ENCODE data around the gene YWHAQ.

DNA sequence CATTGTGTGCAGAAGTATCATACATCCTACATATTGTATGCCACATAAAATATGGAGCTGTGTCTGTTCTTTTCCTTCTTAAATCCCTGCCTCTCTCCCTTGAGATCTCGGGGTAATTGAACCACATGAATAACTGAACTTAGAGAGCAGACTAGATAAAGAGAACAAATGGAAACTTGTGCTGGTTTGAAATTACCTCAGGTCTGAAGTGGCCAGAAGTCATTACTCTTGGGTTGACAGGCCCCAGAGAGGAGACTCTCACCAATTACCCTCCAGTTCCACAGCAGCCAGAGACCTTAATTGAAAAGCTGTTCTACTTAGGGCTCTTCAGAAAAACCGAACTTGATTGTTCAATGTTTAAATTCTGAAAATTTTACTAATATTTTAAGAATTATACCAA, 70.2 kb downstream of the YWHAQ start:
- TF ChIP-seq, protein P1, sequence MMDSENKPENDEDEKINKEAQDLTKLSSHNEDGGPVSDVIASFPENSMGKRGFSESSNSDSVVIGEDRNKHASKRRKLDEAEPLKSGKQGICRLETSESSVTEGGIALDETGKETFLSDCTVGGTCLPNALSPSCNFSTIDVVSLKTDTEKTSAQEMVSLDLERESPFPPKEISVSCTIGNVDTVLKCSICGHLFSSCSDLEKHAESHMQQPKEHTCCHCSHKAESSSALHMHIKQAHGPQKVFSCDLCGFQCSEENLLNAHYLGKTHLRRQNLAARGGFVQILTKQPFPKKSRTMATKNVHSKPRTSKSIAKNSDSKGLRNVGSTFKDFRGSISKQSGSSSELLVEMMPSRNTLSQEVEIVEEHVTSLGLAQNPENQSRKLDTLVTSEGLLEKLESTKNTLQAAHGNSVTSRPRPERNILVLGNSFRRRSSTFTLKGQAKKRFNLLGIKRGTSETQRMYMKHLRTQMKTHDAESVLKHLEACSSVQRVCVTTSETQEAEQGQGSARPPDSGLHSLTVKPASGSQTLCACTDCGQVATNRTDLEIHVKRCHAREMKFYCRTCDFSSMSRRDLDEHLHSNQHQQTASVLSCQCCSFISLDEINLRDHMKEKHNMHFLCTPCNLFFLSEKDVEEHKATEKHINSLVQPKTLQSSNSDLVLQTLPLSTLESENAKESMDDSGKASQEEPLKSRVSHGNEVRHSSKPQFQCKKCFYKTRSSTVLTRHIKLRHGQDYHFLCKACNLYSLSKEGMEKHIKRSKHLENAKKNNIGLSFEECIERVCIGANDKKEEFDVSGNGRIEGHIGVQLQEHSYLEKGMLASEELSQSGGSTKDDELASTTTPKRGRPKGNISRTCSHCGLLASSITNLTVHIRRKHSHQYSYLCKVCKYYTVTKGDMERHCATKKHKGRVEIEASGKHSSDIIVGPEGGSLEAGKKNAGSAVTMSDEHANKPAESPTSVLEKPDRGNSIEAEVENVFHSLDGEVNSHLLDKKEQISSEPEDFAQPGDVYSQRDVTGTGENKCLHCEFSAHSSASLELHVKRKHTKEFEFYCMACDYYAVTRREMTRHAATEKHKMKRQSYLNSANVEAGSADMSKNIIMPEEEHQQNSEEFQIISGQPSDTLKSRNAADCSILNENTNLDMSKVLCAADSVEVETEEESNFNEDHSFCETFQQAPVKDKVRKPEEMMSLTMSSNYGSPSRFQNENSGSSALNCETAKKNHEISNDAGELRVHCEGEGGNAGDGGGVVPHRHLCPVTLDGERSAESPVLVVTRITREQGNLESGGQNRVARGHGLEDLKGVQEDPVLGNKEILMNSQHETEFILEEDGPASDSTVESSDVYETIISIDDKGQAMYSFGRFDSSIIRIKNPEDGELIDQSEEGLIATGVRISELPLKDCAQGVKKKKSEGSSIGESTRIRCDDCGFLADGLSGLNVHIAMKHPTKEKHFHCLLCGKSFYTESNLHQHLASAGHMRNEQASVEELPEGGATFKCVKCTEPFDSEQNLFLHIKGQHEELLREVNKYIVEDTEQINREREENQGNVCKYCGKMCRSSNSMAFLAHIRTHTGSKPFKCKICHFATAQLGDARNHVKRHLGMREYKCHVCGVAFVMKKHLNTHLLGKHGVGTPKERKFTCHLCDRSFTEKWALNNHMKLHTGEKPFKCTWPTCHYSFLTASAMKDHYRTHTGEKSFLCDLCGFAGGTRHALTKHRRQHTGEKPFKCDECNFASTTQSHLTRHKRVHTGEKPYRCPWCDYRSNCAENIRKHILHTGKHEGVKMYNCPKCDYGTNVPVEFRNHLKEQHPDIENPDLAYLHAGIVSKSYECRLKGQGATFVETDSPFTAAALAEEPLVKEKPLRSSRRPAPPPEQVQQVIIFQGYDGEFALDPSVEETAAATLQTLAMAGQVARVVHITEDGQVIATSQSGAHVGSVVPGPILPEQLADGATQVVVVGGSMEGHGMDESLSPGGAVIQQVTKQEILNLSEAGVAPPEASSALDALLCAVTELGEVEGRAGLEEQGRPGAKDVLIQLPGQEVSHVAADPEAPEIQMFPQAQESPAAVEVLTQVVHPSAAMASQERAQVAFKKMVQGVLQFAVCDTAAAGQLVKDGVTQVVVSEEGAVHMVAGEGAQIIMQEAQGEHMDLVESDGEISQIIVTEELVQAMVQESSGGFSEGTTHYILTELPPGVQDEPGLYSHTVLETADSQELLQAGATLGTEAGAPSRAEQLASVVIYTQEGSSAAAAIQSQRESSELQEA (IDR thresholded peaks at IDR 0.05; ENCODE audit: low read depth), result no peak
- no peak for TF ChIP-seq RFX5 (IDR thresholded peaks at IDR 0.05; ENCODE audit: low read depth, low read length)
- no peak for TF ChIP-seq RAD51 (IDR thresholded peaks at IDR 0.05; ENCODE audit: borderline replicate concordance, low read depth)
- TF ChIP-seq, protein P2, sequence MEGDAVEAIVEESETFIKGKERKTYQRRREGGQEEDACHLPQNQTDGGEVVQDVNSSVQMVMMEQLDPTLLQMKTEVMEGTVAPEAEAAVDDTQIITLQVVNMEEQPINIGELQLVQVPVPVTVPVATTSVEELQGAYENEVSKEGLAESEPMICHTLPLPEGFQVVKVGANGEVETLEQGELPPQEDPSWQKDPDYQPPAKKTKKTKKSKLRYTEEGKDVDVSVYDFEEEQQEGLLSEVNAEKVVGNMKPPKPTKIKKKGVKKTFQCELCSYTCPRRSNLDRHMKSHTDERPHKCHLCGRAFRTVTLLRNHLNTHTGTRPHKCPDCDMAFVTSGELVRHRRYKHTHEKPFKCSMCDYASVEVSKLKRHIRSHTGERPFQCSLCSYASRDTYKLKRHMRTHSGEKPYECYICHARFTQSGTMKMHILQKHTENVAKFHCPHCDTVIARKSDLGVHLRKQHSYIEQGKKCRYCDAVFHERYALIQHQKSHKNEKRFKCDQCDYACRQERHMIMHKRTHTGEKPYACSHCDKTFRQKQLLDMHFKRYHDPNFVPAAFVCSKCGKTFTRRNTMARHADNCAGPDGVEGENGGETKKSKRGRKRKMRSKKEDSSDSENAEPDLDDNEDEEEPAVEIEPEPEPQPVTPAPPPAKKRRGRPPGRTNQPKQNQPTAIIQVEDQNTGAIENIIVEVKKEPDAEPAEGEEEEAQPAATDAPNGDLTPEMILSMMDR (IDR thresholded peaks at IDR 0.05 in 2 of 3, conservative IDR thresholded peaks at IDR 0.05 in 1 of 3; ENCODE audit: insufficient read depth in 2 of 3, low read depth in 1 of 3, low read length in 3 of 3), result no peak
- TF ChIP-seq HNRNPLL (IDR thresholded peaks at IDR 0.05; ENCODE audit: low read depth, low read length, poor library complexity, severe bottlenecking), result no peak
- no peak for TF ChIP-seq NR2C2 (CRISPR knock-in tag; IDR thresholded peaks at IDR 0.05)
- no peak for TF ChIP-seq NR2C2 (tag; IDR thresholded peaks at IDR 0.05)
- TF ChIP-seq CBX8 (IDR thresholded peaks at IDR 0.05; ENCODE audit: borderline replicate concordance, extremely low read depth, low read depth, low read length, poor library complexity, severe bottlenecking), result no peak
- TF ChIP-seq TCF7L2 (IDR thresholded peaks at IDR 0.05; ENCODE audit: low read depth, low read length), result no peak
- TF ChIP-seq FOXP4 (CRISPR knock-in tag; IDR thresholded peaks at IDR 0.05; ENCODE audit: borderline replicate concordance), result no peak
- no peak for TF ChIP-seq GABPB1 (CRISPR knock-in tag; IDR thresholded peaks at IDR 0.05)

Measured in K562 (cell line).